HG02571 (cell line): ENCODE data around the gene ACTR1B.
A peak's percentile ranks its signal among the peaks of the same experiment; 100 is the strongest.
"Not testable (repeated sequence)": the region's sequence is repeated elsewhere in the genome, so short reads cannot be mapped to it uniquely, and the experiment has no call there.

Experiments
- ATAC-seq: cut with Tn5 transposase; IDR thresholded peaks from one replicate; pipeline ENCODE4 v1.9.1; 2021; ENCODE audit warnings: mild to moderate bottlenecking, moderate library complexity; ENCODE audit not compliant: unreplicated experiment

The ACTR1B gene

DNA sequence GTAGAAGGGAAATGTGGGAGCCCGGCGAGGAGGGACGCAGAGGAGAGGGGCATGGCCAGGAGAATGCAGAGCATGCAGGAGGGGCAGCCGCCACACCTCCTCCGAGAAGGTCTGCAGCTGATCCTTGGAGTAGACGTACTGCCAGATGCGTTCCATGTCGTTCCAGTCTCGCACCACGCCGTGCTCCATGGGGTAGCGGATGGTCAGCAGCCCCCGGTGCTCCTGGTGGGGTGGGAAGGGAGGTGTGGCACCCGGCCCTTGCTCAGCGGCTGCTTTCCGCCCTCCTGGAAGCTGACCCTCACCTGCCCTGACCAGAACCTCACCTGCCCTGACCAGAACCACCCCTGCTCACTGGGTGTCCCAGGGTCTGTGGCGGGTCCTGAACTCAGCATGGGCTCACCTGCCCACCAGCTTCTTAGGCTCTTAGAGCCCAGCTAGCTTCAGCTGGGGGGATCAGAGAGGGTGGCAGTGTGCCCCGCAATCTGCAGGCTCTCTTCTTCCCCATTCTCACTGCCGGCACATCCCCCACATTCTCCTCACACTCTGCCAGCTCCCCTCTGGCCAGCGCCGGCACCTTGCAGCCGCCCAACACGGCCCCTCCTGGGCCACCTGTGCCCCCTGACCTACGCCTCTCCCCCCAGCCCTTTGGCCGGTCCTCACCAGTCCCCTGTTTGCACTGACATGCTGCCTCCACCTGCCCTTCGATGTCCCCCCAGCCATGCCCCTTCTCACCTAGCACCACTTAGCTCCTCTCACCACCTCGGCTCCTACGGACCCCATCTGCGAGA lies 4.4 kb downstream of the ACTR1B start:
- ATAC-seq, result no peak

DNA sequence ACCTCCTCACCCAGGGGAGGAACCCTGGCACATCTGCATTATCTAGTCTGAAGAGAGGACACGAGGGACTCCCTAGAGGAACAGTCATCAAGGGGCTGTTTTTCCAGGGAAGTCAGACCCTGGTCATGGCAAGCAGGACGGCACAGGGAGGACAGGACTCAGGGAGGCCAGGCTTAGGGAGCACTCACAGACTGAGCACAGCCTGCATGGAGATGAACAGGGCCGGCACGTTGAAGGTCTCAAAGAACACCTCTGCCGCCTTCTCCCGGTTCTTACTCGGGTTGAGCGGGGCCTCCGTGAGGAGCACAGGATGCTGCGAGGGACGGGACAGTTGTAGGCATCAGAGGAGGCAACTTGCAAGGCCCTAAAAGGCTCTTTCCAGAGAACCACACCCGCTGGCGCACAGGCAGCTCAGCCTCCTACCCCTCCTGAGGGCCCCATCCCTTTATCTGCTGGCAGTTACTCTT lies 5.1 kb downstream of the ACTR1B start:
- no peak for ATAC-seq

DNA sequence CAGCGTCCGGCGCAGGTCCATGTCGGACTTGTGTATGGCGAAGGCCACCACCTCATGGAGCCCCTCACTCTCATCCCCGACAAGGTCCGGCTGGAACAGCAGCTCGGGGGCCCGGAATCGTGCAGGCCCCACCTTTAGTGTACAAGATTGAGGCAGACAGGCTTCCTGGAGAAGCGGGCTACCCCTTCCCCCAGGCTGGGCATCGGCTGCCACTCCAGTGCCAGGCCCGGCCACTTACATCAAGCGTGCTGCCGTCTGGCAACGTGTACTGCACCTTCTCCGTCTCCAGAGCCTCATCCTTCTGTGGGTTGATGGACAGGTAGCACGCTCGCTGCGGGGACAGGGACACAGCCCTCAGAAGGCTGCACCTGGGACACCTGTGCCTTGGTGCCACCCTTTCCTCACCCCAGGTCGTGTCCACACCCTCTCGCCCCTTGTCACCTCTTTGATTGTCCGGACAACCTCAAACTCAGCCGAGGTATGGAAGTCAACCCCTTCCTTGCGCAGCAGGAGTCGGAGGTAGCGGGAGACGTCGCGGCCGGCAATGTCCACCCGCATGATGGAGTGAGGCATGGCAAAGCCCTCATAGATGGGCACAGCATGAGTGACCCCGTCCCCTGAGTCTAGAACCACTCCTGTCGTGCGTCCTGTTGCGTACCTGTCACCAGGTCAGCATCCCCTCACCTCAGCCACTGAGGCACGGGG lies 5.7 kb downstream of the ACTR1B start:
- no peak for ATAC-seq

DNA sequence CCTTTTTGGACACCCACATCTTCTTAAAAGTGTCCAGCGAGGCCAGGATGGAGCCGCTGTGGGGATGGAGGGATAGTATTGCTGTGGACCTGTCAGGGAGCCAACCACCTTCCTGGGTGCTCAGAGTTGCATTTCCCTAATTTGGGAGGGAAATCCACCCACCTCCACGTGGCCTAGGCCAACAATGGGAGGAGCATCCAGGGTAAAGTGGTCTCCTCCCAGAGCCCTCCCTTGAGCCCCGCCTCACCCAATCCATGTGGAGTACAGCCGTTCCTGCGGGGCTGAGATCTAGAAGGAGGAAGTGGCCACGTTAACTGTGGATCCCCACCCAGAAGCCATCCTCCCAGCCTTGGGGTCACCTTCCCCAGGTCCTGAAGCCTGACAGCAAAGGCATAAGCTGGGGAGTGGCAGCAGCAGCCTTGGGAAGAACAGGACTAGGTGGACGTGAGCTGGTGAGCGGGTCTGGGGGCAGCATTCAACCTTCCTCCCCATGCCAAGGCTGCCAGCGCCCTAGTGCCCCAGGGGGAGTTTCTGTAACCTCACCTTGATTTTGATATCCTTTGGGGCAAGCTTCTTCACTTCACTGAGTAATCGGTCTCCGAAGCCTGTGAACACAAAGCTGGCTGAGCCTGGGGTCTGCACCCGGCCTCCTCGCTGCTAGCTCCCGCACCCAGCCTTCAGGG lies 6.8 kb downstream of the ACTR1B start:
- no peak for ATAC-seq

- no peak for ATAC-seq
Observed at GRCh38 chr2:97656129-97656755, 7.6 kb downstream of the ACTR1B start.

DNA sequence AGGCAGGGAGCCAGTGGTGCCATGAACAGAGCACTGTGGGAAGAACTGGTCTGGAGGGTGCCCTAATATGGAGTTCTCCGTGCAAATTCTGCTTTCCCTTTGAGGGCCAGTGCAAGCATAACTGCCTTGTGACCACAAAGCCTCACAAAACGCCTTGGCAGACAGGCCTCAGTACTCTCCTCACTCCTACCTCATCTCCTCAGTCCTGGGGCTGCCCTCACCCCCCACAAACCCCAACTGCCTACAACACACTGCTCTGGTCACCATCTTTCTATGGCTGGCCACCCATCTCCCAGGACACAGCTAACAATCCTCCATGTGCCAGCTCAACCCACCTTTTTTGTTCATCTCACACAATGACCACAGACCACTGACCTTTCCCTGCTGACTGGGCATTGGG lies 9.1 kb downstream of the ACTR1B start:
- no peak for ATAC-seq

- ATAC-seq, result no peak
Observed at GRCh38 chr2:97654309-97654708, 9.5 kb downstream of the ACTR1B start.

GRCh38 chr2:97653874-97654273 lies 10.0 kb downstream of the ACTR1B start:
- no peak for ATAC-seq

DNA sequence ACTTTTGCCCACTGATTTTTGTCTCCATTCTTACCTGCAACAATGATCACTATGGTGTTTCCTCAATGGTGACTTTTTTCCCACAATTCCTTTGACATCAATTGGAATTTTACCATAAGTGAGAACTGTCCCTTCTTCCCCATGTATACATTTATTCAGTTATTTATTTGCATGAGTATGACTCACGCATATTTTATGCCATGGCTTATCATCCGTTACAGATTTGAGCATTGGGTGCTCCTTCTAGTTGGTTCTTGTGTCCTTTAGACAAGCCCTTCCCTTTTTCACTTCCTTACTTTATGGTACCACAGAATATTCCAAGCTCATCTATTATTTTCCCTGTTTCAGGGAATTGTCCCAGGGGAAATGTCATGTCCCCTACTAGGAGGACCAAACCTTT lies 10.4 kb downstream of the ACTR1B start:
- ATAC-seq, result no peak

DNA sequence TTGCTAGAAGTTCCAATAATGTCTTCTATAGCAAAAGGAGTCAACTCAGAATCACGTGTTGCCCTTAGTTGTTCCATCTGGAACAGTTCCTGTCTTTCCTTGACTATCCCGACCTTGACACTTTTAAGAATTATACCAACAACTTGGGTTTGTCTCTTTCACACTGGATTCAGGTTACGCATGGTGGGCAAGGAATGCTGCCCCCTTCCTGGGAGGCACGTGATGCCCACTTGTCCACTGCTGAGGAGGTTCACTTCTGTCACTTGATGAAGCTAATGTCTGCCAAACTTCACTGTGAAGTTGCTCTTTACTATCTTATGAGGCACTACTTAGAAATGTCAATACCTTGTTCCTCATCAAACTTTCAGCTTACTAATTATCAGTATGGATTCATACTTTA lies 12.7 kb downstream of the ACTR1B start:
- ATAC-seq, result no peak

DNA sequence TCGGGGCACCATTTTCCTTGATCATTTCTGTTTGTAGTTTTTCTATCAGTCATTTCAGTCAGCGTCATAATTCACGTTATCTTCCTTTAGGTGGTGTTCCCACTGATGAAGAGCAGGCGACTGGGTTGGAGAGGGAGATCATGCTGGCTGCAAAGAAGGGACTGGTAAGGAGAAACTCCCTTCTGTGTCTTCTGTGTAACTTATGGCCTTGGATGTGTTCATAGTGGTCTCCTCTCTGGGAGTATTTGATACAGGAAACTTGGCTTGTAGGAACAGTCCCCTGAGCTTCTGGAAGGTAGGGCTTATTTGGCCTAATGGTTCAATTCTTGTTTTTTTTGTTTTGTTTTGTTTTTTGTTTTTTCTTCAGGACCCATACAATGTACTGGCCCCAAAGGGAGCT lies 16.9 kb downstream of the ACTR1B start:
- no peak for ATAC-seq

DNA sequence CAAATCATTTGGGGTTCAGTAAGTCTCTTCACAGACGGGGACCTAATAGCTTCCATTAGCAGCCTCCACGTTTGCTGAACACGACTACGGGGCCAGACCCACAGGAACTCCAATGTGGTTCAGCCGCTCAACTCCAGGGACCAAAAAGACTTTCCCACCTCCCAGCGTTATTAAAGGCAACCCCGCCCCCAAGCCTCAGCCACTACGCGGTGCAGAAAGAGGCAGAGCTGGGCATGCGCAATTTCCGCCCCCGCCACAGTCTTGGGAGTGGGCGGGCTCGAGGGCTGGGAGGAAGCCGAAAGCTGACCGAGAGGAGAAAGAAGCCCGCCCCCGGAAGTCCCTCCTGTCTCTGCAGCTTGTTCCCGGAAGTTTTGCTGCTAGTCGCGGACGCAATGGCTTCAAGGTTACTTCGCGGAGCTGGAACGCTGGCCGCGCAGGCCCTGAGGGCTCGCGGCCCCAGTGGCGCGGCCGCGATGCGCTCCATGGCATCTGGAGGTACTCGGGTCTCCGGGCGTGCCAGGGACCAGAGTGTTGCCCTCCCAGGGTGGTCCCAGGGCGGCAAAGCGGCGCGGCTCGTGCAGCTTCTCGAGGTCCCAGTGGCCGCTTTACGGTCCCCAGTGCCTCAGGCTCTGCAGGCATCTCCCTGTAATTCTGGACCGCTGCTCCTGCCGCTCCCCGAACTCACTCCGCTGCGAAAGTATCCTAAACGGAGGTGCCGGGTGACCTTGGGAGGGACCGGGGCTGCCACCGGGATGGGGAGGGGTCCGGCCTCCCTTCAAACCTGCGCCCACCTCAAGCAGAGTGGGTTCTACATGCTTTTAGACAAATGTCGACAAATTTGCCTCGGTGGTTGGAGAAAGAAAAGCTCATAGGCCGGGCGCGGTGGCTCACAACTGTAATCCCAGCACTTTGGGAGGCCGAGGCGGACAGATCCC lies 17.9 kb downstream of the ACTR1B start, which contains the start of gene COX5B:
TSS of gene COX5B (plus strand) at position 368 of the 935 bp plus-strand sequence. CDS start at position 393, 25 bp downstream.
- peak; percentile 96 for ATAC-seq

- peak; percentile 36 for ATAC-seq
Observed at GRCh38 chr2:97645112-97645694, 18.6 kb downstream of the ACTR1B start.

DNA sequence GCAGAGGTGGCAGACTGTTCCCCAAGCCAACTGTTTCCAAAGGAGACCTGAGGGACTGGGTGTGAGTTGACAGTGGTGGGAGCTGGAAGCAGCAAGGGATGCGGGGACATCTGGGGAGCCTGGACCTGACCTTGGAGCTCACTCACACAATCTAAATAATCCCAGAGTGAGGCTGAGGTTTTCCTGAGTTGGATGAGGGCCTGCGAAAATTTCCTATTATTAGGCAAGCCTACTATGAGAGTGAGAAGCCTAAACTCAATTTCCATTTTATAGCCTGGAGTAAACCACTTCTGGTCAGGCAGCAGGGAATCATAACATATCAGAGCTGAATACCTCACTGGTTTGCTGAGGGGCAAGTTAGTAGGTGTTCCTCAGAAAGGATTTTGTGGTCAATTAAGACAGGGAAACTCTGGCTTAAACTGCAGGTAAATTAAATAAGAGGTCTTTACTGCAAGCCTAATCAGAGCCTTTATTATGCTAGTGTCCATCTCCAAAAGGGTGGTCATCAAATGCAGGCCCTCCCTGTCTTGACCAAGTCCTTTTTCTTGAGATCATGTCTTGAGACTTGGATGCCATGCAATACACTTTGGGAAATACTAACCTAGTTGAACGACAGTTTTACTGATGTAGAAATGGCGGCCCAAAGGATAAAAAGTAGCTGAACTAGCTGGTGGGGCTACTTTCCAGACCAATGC lies 19.7 kb downstream of the ACTR1B start:
- ATAC-seq, result no peak

- ATAC-seq, result not testable (repeated sequence)
Observed at GRCh38 chr2:97626049-97626430, 37.8 kb downstream of the ACTR1B start.

DNA sequence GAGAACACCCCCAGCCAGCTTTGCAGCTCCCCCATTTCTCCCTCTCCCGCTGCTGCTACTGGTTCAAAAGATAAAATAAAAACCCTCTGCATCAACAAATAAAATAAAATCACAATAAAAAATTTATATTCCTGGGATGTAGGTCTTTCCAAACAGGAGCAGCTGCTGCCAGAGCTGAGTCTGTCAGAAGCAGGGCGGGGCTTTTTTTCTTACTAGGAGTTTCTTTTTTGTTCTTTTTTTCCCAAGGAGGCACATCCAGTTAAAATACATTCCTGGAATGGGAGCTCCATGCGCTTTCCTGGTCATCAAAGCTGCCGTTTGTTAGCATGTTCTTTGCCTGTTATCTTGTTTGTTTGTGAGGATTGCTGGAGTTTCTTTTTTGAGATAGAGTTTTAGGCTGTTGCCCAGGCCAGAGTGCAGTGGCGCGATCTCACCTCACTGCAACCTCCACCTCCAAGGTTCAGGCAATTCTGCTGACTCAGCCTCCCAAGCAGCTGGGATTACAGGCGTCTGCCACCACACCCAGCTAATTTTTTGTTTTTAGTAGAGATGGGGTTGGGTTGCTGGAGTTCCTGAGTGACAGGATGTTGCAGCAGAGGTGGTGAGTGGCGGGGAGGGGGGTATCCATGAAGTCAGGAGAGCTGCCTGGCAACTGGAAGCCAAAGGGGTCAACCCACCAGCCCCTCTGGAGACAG lies 38.3 kb downstream of the ACTR1B start:
- ATAC-seq, result not testable (repeated sequence)

GRCh38 chr2:97622976-97623375 lies 40.9 kb downstream of the ACTR1B start:
- ATAC-seq, result not testable (repeated sequence)

DNA sequence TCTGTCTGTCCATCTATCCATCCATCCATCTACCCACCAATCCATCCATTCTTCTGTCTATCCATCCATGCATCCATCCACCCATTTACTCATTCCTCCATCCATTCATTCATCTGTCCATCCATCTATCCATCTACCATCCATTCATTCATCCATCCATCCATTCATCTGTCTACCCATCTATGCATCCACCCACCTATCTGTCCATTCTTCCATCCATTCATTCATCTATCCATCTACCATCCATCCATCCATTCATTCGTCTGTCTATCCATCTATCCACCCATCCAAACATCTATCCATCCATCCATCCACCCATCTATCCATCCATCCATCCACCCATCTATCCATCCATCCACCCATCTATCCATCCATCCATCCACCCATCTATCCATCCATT lies 43.4 kb downstream of the ACTR1B start:
- ATAC-seq, result not testable (repeated sequence)
